Measurements from ENCODE around the gene PTPN9.
A peak's percentile ranks its signal among the peaks of the same experiment; 100 is the strongest.
"Not testable (repeated sequence)": the region's sequence is repeated elsewhere in the genome, so short reads cannot be mapped to it uniquely, and the experiment has no call there.

PTPN9 gene

DNA sequence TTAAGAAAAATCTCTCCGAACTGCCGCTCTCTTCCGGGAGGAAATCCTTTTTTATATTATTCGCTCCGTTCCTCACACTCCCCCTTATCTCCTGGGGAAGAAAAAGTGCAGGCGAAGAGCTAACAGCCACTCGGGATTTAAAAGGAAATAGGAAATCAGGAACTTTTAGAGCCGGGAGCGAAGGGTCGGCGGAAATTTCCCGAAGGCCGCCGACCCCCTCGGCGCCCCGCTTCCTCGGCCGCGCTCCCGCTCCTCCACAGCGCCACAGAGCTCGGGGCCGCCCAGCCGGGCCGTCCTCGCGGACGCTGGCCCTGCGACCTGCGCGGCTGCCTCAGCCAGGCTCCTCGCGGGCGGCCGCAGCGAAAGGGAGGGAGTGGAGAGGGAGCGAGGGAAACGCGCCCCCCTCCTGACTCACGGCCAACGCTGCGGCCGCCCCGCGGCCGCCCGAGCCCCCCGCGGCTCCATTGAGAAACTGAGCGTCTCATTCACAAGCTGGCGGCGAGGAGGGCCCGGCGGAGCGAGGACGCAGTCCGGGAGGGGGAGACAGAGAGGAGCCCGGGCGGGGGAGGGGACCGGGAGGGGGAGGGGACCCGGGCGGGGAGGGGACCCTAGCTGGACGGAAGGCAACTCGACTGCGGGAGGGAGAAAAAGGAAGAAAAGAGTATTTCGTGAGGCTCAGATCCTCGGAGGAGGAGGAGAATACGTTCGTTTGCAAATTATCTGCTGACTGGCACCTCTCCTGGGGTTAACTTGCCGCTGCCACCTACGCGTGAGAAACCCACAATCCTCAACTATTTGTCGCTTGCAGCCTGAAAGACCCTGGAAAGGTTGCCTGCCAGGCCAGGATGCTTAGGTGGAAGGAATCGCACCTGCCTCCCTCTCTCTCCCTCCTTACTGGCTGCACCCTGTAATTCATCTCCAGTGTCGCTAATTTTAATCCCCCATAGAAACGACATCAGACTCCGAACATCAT is at the start of gene PTPN9:
Gene PTPN9 (minus strand): TSS at position 368 of the 973 bp plus-strand sequence. CDS start 539 bp downstream, outside the sequence.
- FAIRE-seq: no peak

DNA sequence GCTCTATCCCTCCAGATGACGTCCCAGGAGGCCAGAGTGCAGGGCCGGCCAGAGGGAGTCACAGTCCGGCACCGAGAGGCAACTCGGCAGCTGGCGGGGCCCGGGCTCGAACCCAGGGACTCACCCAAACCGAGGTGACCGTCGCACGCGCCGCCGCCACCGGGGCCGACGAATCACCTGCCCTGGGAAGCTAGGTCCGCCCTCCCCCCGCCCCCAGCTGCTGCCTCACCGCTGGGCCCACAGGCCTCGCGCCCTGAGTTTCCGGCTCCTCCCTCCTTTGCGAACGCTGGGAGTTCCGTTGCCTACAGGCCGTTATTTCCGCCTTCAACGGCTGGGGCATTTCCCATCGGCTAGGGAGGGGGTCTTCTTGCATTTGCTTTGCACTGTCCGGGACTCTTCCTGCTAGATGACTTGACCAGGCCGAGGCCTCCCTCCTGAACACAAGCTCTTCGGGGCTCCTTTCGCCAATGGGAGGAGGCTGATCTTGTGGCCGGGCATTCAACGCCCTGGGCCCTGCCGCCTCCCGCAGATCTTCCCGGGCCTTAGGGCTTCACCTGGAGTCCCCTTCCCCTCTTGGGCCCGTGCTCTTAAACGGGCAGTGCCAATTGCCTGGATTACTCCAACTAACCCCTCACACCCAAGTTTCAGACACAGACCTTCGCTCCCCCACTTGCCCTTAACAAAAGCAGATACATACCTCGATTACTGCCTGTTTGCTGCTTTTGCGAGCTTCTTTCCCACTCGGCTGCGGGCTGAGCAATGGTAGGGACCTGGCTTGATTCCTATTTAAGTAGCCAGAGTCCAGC is 46.6 kb upstream of the PTPN9 start, which contains the start of gene SNUPN:
Gene SNUPN (minus strand): TSS at position 184 of the 806 bp plus-strand sequence. CDS start 4,674 bp downstream, outside the sequence.
- peak; percentile 91 for FAIRE-seq

DNA sequence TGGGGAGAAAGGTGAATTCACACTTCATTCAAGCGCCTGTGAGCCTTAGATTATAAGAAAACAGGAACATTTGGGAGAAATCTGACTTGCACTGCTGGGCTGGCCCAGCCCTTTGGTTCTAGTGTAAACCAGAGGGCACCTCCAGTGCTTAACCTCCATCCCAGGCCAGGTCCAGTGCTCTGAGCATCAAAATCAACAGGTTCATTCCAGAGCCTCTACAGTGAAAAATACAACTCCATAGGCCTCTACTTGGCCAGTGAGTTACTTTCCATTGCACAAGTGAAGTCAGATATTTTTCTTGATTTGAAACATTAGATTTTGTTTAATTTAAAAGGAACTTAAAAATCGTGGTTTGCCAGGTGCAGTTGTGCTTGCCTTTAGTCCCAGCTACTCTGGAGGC is 43.4 kb upstream of the PTPN9 start:
- FAIRE-seq: no peak

DNA sequence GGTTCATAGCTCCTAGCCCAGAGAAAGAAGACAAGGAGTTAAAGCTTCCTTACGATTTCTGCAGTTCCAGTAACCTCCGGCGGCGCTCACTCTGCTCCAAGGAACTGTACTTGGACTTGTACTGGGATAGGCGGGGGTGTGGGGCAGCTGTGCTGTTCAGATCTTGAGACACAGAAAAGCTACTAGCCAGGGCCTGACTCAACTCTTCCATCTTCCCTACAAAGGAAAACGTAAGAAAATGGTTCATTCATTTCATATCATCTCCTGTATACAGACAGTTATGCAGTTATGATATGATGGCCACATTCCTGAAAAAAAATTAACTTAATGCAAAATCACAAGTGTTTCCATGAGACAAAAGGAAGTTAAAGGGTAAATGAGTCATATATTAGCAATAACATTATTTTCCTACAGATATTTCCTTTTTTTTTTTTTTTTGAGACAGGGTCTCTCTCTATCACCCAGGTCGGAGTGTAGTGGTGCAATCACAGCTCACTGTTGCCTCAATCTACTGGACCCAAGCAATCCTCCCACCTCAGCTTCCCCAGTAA is 41.8 kb upstream of the PTPN9 start:
- peak; percentile 37 for FAIRE-seq

DNA sequence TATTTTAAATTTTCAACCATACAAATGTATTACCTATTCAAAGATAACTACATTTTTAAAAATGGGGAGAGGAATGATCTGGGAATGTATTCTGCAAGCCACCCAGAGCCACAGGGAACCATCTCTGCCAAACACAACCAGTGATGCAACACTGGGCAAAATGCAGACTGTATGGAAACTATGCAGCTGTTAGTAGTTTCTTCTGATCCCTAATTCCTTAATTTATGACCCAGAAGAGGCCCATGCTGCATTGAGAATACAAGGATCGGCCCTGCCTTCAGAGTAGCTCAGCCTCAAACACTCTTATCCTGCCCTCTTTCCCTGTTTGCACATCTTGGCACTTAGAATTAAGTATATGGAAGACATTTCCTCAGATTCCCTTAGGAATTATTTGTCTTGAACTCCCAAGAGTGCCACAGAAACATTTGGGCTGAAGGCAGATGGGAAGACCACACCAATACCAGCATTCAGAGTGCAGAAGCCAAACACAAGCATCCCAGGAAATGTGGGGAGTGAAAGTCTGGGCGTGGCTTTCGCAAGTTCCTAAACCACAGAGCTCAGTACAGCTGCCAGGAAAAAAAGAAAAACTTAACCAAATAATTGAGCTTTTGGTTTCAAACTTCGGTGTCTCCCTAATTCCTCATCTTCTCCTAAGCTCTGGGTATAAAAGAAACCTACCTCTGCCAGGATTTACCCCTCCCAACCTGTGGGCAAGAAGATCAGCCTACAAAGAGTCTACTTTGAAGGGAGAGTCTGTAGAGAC is 41.1 kb upstream of the PTPN9 start:
- no peak for FAIRE-seq

DNA sequence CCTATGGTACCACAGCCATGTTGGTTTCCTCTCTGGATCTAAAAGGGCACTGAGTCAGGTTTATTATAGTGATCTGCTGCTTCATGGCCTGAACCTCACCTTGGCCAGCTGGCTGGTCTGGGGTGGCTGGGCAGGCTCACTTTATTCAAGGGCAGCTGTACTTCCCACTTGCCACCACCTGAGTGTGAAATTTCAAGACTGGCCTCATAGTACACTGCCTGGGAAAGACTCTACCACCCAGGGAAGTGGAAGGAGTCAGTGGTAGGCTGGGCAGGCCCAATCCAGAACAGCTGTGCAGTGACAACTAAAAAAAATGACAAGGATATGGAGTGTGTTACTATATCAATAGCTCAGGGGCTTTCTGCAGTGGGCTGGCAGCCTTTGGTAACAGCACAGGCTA is 37.7 kb upstream of the PTPN9 start:
- FAIRE-seq: no peak

DNA sequence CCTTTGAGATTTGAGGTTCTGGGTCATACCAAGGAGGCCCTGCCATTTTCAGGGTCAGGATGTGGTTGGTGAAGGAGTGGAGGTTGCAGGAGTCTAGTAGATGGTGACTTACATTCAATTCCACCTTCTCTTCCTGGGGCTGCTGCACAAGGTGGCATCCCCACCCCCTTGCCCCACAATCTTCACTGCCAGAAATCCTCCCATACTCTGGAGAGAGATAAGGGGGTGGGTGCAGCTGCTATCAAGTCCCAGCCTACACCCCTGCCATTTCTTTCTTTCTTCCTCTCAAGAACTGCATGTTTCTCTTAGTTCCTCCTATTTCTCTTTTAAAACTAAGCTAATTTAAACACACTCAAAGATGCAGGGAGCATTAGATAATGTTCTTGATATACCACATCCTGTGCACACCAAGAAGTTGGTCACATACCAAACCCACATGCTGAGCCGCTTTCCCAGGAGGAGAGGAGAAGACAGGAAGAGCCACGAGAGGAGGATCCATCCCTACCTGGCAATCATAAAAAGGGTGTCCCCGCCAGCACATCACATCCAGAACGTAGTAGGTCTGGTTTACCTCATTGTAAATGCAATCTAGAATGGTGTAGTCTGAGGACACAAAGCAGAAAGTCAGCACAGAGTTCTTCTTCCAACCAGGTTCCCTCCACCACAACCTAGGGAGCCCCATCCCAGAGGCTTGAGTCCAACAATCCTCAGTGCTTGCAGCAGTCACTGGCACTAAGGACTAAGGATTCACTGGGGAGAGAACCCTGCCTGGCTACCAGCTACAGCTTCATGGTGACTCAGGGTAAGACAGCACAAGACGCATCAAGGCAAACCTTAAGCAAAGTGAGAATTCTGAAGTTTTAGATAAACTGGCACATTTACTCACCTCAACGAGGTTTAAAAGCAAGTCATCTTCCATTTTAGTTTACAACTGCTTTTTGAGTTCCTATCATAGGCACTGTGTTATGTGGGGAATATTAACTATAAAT is 27.9 kb upstream of the PTPN9 start:
- no peak for FAIRE-seq

DNA sequence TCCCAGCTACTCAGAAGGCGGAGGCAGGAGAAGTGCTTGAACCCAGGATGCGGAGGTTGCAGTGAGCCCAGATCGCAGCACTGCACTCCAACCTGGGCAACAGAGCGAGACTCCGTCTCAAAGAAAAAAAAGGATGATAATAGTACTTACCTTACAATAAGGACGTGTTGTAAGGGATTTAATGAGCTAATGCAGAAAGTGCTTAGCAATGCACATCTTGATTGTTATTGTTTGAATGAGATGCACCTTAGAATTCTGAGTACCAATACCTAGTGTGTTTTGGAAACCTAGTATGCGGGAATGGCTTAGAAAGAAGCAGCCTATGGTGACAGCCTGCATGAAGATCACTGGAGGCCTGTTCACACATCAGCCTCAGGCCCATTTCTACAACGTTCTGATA is 26.9 kb upstream of the PTPN9 start:
- FAIRE-seq: no peak

DNA sequence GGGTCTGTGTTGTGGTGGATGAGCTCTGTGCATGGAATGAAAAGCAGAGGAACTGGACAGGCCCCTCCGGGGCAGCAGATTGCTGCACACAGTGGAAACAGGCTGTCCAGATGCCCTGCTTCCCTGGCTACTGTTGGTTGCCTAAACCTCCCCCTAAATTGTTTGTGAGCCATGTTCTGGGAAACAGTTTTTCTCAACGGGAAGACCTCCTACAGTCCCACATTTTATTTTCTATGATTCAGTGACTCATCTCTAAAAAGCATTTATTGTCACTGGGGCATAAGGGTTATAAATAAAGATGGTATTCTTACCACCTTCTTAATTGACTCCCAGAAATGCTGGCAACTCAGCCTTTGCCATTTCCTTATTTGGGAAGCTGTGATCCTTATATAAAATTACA is 20.3 kb upstream of the PTPN9 start:
- no peak for FAIRE-seq

DNA sequence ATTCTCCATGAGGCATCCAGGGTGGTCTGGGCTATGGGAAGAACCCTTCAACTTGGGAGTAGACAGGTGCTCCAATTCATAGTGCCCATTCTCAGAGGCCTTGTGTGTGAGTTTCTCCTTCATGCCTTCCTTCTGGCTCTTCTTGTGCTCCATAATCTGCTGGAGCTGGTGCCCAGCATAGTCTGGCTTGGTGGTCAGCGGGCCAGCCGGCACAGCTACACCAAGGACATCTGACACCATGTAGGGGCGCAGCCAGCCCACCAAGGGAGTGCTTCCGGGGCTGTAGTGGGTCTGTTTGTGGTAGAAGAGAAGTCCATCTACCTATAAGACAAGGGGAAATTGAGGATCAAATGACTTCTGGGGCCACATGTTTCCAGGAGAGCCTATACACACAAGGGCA is 19.2 kb upstream of the PTPN9 start:
- FAIRE-seq: no peak

DNA sequence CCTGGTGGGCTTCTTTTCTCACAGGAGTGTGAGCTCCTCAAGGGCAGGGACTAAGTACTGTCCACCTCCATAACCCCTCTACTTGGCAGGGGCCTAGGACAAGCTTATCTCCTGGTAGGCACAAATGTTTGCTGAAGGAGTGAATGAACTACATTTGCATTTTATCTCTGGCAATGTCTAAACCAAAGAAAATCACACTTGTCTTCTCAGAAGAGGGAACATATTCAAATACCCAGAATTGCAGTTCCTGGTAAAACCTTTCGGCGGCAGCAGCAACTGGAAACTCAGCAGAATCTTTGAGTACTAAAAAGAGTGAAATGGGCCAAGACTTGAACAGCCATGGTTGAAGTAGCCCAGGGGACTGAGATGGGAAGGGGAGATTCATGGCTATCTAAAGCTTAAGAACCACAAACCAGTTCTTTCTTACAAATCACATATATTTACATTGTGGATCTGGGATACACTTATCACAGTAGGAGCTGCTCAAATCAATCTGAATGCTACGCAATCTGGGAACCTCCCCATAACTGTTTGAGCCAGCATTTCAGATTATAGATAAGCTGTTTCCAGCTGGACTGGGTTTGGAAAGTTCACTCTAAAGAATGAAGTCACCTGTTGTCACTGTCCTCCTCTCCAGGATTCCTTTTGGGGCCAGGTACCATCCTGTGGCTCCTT is 18.7 kb upstream of the PTPN9 start:
- peak; percentile 52 for FAIRE-seq

DNA sequence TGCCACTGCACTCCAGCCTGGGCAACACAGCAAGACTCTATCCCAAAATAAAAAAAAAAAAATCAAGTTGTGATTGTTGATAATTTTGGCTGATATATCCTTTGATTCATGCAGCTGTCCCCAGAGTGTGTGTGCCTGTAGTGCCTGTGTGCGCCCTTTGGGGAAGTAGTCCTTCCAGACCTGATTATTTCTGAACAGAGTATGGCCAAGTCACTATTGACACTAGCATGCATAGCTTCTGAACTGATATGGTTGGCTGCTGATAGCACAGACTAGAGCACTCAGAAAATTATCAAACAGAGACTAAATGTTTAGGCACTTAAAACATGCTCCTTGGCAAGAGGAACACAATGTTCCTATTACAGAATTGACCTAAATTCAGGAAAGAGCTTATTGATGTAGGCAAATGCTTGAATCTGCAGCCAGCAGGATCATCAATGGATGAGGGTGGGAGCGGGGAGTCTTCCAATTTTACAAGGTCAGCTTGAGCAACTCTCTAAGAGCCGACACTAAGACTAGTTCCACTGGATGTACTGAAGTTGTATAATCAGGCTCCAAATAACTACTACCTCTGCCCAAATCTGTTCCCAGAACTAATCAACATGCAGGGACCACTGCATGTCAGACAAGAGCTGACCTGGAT is 17.7 kb upstream of the PTPN9 start:
- FAIRE-seq: no peak

DNA sequence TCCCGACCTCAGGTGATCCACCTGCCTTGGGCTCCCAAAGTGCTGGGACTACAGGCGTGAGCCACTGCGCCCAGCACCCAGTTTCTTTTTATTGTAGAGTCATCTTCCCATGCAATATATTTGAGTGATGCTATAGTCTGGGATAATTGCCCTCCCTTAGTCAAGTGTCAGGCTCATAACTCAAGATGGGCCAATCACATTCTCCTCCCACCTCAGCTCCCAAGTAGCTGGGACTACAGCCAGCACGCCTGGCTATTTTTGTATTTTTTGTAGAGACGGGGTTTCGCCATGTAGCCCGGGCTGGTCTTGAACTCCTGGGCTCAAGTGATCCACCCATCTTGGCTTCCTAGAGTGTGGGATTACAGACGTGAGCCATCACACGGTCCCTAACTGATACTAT is 15.2 kb upstream of the PTPN9 start:
- FAIRE-seq: no peak

DNA sequence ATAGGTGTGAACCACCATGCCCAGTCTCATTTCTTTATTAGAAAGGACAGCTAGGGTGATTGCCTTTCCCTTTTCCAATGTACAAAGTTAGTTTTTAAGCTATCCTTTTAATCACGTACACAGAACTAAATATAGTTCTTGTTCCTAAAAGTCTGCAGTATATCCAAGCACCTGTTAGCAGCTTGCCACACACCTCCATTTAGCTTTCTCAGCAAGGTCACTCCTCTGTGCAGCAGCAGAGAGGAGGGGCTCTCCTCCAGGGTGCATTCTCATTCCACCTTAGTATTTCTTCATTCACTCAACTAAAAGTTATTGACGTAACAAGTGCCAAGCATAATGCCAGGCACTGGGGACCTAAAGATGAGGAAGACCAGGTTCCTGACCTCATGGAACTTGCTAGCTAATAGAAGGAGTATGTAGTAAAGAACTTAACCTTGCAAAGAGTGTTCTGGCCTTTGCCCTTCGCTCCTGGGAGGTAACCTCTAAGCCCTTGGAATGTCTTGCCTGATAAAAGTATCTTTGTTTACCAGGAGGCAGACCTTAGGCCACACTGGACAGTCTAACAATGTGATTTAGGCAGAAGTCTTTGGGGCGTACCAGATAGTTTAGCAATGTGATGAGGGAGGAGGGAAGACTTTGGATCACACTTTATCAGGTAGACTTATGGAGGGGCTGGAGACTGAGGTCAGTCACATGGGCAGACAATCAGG is 12.7 kb upstream of the PTPN9 start:
- FAIRE-seq: no peak

DNA sequence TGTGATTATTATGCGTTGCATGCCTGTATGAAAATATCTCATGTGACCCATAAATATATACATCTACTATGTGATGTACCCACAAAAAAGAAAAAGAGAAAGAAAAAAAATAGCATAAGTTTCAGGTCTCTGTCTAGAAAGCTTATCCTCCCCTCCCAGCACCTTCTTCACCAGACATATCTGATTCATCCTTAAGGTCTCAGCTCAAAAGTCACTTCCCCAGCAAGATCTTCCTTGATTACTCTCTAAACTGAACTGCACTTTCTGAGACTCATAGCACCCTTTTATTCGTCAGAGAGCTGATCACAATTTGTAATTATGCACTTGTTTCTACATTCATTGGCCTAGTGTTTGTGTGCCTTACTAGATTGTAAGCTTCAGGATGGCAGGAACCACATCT is 11.1 kb upstream of the PTPN9 start:
- no peak for FAIRE-seq

DNA sequence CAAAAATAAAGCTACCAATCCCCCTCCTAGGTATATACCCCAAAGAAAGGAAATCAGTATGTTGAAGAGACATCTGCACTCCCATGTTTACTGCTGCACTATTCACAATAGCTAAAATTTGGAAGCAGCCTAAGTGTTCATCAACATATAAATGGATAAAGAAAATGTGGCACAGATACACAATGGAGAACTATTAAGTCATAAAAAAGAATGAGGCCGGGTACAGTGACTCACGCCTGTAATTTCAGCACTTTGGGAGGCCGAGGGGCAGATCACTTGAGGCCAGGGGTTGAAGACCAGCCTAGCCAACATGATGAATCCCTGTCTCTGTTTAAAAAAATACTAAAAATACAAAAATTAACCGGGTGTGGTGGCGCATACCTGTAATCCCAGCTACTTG is 10.0 kb upstream of the PTPN9 start:
- no peak for FAIRE-seq

DNA sequence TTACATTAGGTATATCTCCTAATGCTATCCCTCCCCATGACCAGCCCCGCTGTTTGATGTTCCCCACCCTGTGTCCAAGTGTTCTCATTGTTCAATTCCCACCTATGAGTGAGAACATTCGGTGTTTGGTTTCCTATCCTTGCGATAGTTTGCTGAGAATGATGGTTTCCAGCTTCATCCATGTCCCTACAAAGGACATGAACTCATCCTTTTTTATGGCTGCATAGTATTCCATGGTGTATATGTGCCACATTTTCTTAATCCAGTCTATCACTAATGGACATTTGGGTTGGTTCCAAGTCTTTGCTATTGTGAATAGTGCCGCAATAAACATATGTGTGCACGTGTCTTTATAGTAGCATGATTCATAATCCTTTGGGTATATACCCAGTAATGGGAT is 7.3 kb upstream of the PTPN9 start:
- not testable (repeated sequence) for FAIRE-seq

DNA sequence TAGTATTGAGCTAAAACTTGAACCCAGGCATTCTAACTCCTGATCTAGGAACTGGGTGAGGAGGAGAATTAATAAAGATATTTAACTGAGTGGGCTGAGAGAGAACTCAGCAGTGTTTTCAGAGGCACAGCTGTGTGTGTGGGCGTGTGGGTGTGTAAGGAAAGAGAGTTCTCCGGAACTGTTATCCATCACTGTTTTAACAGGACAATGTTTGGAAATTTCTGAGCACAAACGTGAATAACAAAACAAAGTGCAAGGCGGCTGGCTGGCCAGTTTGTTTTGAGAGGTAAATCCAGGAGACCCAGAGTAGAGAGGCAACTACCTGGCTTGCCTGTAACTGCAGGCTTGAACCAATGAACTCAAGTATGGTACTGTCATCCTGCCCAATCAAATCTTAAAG is 5.0 kb upstream of the PTPN9 start:
- FAIRE-seq: no peak

DNA sequence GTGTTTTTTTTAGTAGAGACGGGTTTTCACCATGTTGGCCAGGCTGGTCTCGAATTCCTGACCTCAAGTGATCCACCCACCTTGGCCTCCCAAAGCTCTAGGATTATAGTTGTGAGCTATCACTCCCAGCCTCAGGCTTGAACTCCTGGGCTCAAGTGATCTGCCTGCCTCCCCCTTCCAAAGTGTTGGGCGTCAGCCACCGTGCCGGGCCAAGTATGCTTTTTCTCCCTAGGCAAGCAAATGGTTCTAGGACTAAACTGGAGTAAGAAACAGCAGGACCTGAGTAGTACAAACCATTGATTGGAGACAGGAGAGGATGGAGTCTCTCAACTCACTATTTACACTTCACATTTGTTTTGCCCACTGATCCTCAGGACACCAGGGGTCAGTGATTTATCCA is 4.6 kb upstream of the PTPN9 start:
- no peak for FAIRE-seq

DNA sequence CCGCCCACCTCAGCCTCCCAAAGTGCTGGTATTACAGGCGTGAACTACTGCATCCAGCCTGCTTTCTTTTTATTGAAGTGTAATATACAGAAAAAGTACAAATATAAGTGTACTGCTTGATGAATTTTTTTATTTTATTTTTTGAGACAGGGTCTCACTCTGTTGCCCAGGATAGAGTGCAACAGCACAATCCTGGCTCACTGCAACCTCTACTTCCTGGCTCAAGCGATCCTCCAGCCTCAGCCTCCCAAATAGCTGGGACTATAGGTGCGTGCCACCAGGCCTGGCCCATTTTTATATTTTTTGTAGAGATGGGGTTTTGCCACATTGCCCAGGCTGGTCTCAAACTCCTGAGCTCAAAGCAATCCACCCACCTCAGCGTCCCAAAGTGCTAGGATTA is 3.8 kb upstream of the PTPN9 start:
- not testable (repeated sequence) for FAIRE-seq

Measured in G401.6 (cell line).